ENCODE results near the gene CLASRP.

Gene CLASRP

DNA sequence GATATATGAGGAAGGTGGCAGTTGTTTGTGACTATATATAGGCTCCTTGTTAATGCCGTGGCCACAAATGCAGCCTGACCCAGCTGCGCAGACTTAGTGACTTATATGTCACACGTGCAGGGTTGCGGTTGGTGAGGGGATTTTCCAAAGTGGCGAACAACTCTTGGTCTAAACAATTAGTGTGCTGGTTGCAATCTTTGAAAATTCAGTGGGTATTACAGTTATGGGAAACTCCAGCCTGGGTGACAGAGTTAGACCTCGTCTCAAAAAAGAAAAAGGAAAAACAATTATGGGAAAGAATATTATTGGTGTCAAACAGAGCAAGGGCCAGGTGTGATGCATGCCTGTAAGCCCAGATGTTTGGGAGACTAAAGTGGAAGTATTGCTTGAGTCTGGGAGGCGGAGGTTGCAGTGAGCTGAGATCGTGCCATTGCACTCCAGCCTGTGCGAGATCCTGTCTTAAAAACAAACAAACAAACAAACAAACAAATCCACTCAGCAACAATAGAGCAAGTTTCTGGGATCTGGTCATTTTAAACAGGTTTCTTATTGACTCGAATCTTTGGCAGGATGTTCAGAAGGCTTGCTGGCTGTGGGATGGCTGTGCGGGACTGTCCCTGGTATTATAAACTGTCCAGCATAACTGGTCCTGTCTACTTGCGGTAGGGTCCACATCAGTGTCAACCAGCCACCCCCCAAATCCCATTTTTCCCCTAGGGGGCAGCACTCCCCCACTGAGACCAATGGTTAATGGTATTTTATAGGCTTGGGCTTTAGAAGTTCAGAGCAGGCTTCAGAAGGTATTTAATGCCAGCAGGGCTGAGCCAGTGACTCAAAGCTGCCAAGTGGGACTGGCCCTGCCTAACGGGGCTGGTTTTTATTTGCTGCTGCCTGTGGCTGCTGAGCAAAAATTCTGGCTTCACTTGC, 22.2 kb upstream of the CLASRP start:
- Histone ChIP-seq H2BK5ac (ENCODE audit: low read length) (no peak overlapping the region), H4K8ac (ENCODE audit: low read depth, low read length) (no peak overlapping the region), H3K27me3 (ENCODE audit: insufficient read depth, low read length, poor library complexity) (no peaks in the 10 kb centered on the region), H3K23ac (ENCODE audit: low read length) (no peak overlapping the region), H3K4me3 (ENCODE audit: low read length) (no peak overlapping the region), H3K27ac (ENCODE audit: low read depth, low read length) (no peak overlapping the region), H4K5ac (ENCODE audit: low read length) (no peak overlapping the region), H3K18ac (ENCODE audit: low read length) (no peak overlapping the region), H3K79me2 (ENCODE audit: control insufficient read depth, insufficient read depth, low read length) (no peaks in the 10 kb centered on the region), H2BK15ac (replicated peaks; ENCODE audit: low read depth) (no peak overlapping the region), H3K4me2 (ENCODE audit: low read length) (no peak overlapping the region), H2BK120ac (ENCODE audit: low read depth, low read length) (no peak overlapping the region), H3K4me1 (ENCODE audit: control insufficient read depth, low read depth, low read length) (no peaks in the 10 kb centered on the region), H3K79me1 (ENCODE audit: low read length) (no peaks in the 10 kb centered on the region), H2AK5ac (ENCODE audit: low read length) (no peak overlapping the region), H3K56ac (ENCODE audit: low read length) (no peak overlapping the region), H3K4ac (ENCODE audit: low read depth, low read length) (no peak overlapping the region), H3K9ac (ENCODE audit: low read length) (no peak overlapping the region), H3K36me3 (ENCODE audit: control insufficient read depth, insufficient read depth, low read length) (no peaks in the 10 kb centered on the region)
- DNase-seq, result peak; percentile 85
- no CpG with 5 or more reads among the region's 13 CpGs for WGBS (ENCODE audit: extremely low coverage, insufficient coverage, low lambda C conversion rate)

GRCh38 chr19:45019187-45019586, 19.7 kb upstream of the CLASRP start:
- Histone ChIP-seq H3K79me1 (ENCODE audit: low read length) (no peaks in the 10 kb centered on the region), H2AK5ac (ENCODE audit: low read length) (no peak overlapping the region), H3K4me1 (ENCODE audit: control insufficient read depth, low read depth, low read length) (no peaks in the 10 kb centered on the region), H3K56ac (ENCODE audit: low read length) (no peak overlapping the region), H3K4me2 (ENCODE audit: low read length) (no peak overlapping the region), H3K4ac (ENCODE audit: low read depth, low read length) (no peak overlapping the region), H2BK15ac (replicated peaks; ENCODE audit: low read depth) (no peak overlapping the region), H3K23ac (ENCODE audit: low read length) (no peak overlapping the region), H2BK5ac (ENCODE audit: low read length) (no peak overlapping the region), H3K36me3 (ENCODE audit: control insufficient read depth, insufficient read depth, low read length) (no peaks in the 10 kb centered on the region), H3K27me3 (ENCODE audit: insufficient read depth, low read length, poor library complexity) (no peaks in the 10 kb centered on the region), H3K4me3 (ENCODE audit: low read length) (no peak overlapping the region), H2BK120ac (ENCODE audit: low read depth, low read length) (no peak overlapping the region), H3K27ac (ENCODE audit: low read depth, low read length) (no peak overlapping the region), H3K18ac (ENCODE audit: low read length) (no peak overlapping the region), H4K5ac (ENCODE audit: low read length) (no peak overlapping the region), H3K9ac (ENCODE audit: low read length) (no peak overlapping the region), H3K79me2 (ENCODE audit: control insufficient read depth, insufficient read depth, low read length) (no peaks in the 10 kb centered on the region), H4K8ac (ENCODE audit: low read depth, low read length) (no peak overlapping the region)
- WGBS (ENCODE audit: extremely low coverage, insufficient coverage, low lambda C conversion rate), result no CpG with 5 or more reads among the region's 2 CpGs
- no peak for DNase-seq

DNA sequence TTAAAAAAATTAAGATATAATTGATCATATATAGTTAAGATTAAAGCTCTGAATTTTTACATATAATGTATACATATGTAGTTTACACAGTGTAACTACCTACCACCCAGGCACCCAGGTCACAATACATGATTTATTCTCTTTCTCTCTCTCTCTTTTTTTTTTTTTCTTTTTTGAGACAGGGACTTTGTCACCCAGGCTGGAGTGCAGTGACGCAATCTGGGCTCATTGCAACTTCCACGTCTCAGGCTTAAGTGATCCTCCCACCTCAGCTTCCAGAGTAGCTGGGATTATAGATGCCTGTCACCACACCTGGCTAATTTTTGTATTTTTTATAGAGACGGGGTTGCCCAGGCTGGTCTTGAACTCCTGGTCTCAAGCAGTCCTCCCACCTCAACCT, 18.8 kb upstream of the CLASRP start:
- Histone ChIP-seq H3K4me3 (ENCODE audit: low read length) (no peak overlapping the region), H3K4me2 (ENCODE audit: low read length) (no peak overlapping the region), H3K36me3 (ENCODE audit: control insufficient read depth, insufficient read depth, low read length) (no peaks in the 10 kb centered on the region), H3K56ac (ENCODE audit: low read length) (no peak overlapping the region), H3K79me2 (ENCODE audit: control insufficient read depth, insufficient read depth, low read length) (no peaks in the 10 kb centered on the region), H2AK5ac (ENCODE audit: low read length) (no peak overlapping the region), H4K5ac (ENCODE audit: low read length) (no peak overlapping the region), H3K23ac (ENCODE audit: low read length) (no peak overlapping the region), H3K79me1 (ENCODE audit: low read length) (no peaks in the 10 kb centered on the region), H3K27ac (ENCODE audit: low read depth, low read length) (no peak overlapping the region), H2BK15ac (replicated peaks; ENCODE audit: low read depth) (no peak overlapping the region), H3K4me1 (ENCODE audit: control insufficient read depth, low read depth, low read length) (no peaks in the 10 kb centered on the region), H2BK120ac (ENCODE audit: low read depth, low read length) (no peak overlapping the region), H3K18ac (ENCODE audit: low read length) (no peak overlapping the region), H3K27me3 (ENCODE audit: insufficient read depth, low read length, poor library complexity) (no peaks in the 10 kb centered on the region), H4K8ac (ENCODE audit: low read depth, low read length) (no peak overlapping the region), H3K4ac (ENCODE audit: low read depth, low read length) (no peak overlapping the region), H3K9ac (ENCODE audit: low read length) (no peak overlapping the region), H2BK5ac (ENCODE audit: low read length) (no peak overlapping the region)
- WGBS (ENCODE audit: extremely low coverage, insufficient coverage, low lambda C conversion rate), result no CpG with 5 or more reads among the region's 3 CpGs
- DNase-seq, result no peak

DNA sequence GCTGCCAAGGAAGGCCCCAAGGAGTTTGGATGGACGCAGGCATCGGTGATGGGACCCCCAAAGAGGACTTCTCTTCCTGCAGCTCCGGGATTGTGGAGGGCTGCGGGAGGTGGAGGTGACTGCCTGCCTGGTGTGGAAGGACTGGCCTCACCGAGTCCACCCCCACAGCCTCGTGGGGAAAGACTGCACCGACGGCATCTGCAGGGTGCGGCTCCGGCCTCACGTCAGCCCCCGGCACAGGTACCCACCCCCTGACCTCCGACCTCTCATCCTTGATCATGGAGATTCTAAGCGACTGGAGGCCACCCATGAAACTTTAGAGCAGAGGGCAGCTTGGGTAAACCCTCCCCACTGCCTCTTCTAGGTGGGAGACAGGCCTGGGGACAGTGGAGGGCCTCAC, 16.9 kb upstream of the CLASRP start:
- Histone ChIP-seq H3K4me3 (ENCODE audit: low read length) (no peak overlapping the region), H3K36me3 (ENCODE audit: control insufficient read depth, insufficient read depth, low read length) (no peaks in the 10 kb centered on the region), H3K56ac (ENCODE audit: low read length) (no peak overlapping the region), H2AK5ac (ENCODE audit: low read length) (no peak overlapping the region), H3K27me3 (ENCODE audit: insufficient read depth, low read length, poor library complexity) (no peaks in the 10 kb centered on the region), H3K4ac (ENCODE audit: low read depth, low read length) (no peak overlapping the region), H3K18ac (ENCODE audit: low read length) (no peak overlapping the region), H3K79me2 (ENCODE audit: control insufficient read depth, insufficient read depth, low read length) (no peaks in the 10 kb centered on the region), H3K4me2 (ENCODE audit: low read length) (no peak overlapping the region), H3K23ac (ENCODE audit: low read length) (no peak overlapping the region), H4K5ac (ENCODE audit: low read length) (no peak overlapping the region), H3K9ac (ENCODE audit: low read length) (no peak overlapping the region), H4K8ac (ENCODE audit: low read depth, low read length) (no peak overlapping the region), H2BK120ac (ENCODE audit: low read depth, low read length) (no peak overlapping the region), H3K4me1 (ENCODE audit: control insufficient read depth, low read depth, low read length) (no peaks in the 10 kb centered on the region), H2BK5ac (ENCODE audit: low read length) (no peak overlapping the region), H3K27ac (ENCODE audit: low read depth, low read length) (no peak overlapping the region), H3K79me1 (ENCODE audit: low read length) (no peaks in the 10 kb centered on the region), H2BK15ac (replicated peaks; ENCODE audit: low read depth) (no peak overlapping the region)
- no peak for DNase-seq
- WGBS (ENCODE audit: extremely low coverage, insufficient coverage, low lambda C conversion rate), result no CpG with 5 or more reads among the region's 14 CpGs

DNA sequence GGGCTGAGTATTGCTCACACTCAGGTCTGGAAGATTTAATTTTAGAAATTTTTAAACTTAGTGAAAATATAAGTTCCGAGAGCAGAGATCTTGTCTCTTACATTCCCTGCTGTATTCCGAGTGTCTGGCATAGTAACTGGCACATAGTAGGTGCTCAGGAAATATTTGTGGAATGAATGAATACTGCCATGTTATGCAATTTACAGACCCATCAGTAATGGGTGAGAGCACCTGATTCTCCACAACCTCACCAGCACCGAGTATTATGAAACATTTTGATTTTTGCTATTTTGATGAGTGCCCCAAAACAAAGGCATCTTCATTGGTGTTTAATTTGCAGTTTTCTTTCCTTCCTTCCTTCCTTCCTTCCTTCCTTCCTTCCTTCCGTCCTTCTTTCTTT, 15.8 kb upstream of the CLASRP start:
- H3K23ac ChIP-seq (ENCODE audit: low read length), result no peak overlapping the region
- no peaks in the 10 kb centered on the region for H3K36me3 ChIP-seq (ENCODE audit: control insufficient read depth, insufficient read depth, low read length)
- H2AK5ac ChIP-seq (ENCODE audit: low read length), result no peak overlapping the region
- no peak overlapping the region for H3K4ac ChIP-seq (ENCODE audit: low read depth, low read length)
- no peak overlapping the region for H2BK120ac ChIP-seq (ENCODE audit: low read depth, low read length)
- H3K18ac ChIP-seq (ENCODE audit: low read length), result no peak overlapping the region
- no peak overlapping the region for H3K9ac ChIP-seq (ENCODE audit: low read length)
- no peak overlapping the region for H3K4me3 ChIP-seq (ENCODE audit: low read length)
- no peak overlapping the region for H2BK5ac ChIP-seq (ENCODE audit: low read length)
- DNase-seq, result no peak
- no peak overlapping the region for H3K4me2 ChIP-seq (ENCODE audit: low read length)
- H3K79me1 ChIP-seq (ENCODE audit: low read length), result no peaks in the 10 kb centered on the region
- H3K56ac ChIP-seq (ENCODE audit: low read length), result no peak overlapping the region
- no peaks in the 10 kb centered on the region for H3K79me2 ChIP-seq (ENCODE audit: control insufficient read depth, insufficient read depth, low read length)
- no CpG with 5 or more reads among the region's 4 CpGs for WGBS (ENCODE audit: extremely low coverage, insufficient coverage, low lambda C conversion rate)
- H4K8ac ChIP-seq (ENCODE audit: low read depth, low read length), result no peak overlapping the region
- H2BK15ac ChIP-seq (replicated peaks; ENCODE audit: low read depth), result no peak overlapping the region
- no peaks in the 10 kb centered on the region for H3K27me3 ChIP-seq (ENCODE audit: insufficient read depth, low read length, poor library complexity)
- no peak overlapping the region for H3K27ac ChIP-seq (ENCODE audit: low read depth, low read length)
- no peaks in the 10 kb centered on the region for H3K4me1 ChIP-seq (ENCODE audit: control insufficient read depth, low read depth, low read length)
- no peak overlapping the region for H4K5ac ChIP-seq (ENCODE audit: low read length)

- no peak overlapping the region for H3K18ac ChIP-seq (ENCODE audit: low read length)
- H2BK5ac ChIP-seq (ENCODE audit: low read length), result no peak overlapping the region
- no peak overlapping the region for H3K23ac ChIP-seq (ENCODE audit: low read length)
- H4K5ac ChIP-seq (ENCODE audit: low read length), result no peak overlapping the region
- H3K9ac ChIP-seq (ENCODE audit: low read length), result no peak overlapping the region
- no peak overlapping the region for H3K4me3 ChIP-seq (ENCODE audit: low read length)
- H3K79me1 ChIP-seq (ENCODE audit: low read length), result no peaks in the 10 kb centered on the region
- no peak overlapping the region for H3K4me2 ChIP-seq (ENCODE audit: low read length)
- no peak overlapping the region for H4K8ac ChIP-seq (ENCODE audit: low read depth, low read length)
- no peak for DNase-seq
- H3K27me3 ChIP-seq (ENCODE audit: insufficient read depth, low read length, poor library complexity), result no peaks in the 10 kb centered on the region
- no peak overlapping the region for H2BK15ac ChIP-seq (replicated peaks; ENCODE audit: low read depth)
- no peaks in the 10 kb centered on the region for H3K4me1 ChIP-seq (ENCODE audit: control insufficient read depth, low read depth, low read length)
- H2BK120ac ChIP-seq (ENCODE audit: low read depth, low read length), result no peak overlapping the region
- H3K36me3 ChIP-seq (ENCODE audit: control insufficient read depth, insufficient read depth, low read length), result no peaks in the 10 kb centered on the region
- H3K56ac ChIP-seq (ENCODE audit: low read length), result no peak overlapping the region
- no peak overlapping the region for H3K4ac ChIP-seq (ENCODE audit: low read depth, low read length)
- WGBS (ENCODE audit: extremely low coverage, insufficient coverage, low lambda C conversion rate), result no CpG with 5 or more reads among the region's 9 CpGs
- no peak overlapping the region for H2AK5ac ChIP-seq (ENCODE audit: low read length)
- no peaks in the 10 kb centered on the region for H3K79me2 ChIP-seq (ENCODE audit: control insufficient read depth, insufficient read depth, low read length)
- no peak overlapping the region for H3K27ac ChIP-seq (ENCODE audit: low read depth, low read length)
These were observed 13.6 kb upstream of the CLASRP start for GRCh38 chr19:45025264-45025663.

All from mesendoderm (in vitro differentiated cells).